C4-2B (cell line): ENCODE measurements around the gene RABEP2.
"Not testable (repeated sequence)": the region's sequence is repeated elsewhere in the genome, so short reads cannot be mapped to it uniquely, and the experiment has no call there.

ENCODE experiments used
- H3K27ac ChIP-seq: fragments of 450-650 bp; 2 replicates; pipeline ENCODE4 v1.5.1; 2017
- ZFX ChIP-seq: fragments of 450-650 bp; IDR thresholded peaks from 2 replicates; pipeline ENCODE4 v1.6.1; 2017
- TF ChIP-seq, protein P1 (sequence below): fragments of 450-650 bp; conservative IDR thresholded peaks from 2 replicates; pipeline ENCODE4 v1.5.1; 2017; ENCODE audit warnings: mild to moderate bottlenecking

Gene RABEP2

DNA sequence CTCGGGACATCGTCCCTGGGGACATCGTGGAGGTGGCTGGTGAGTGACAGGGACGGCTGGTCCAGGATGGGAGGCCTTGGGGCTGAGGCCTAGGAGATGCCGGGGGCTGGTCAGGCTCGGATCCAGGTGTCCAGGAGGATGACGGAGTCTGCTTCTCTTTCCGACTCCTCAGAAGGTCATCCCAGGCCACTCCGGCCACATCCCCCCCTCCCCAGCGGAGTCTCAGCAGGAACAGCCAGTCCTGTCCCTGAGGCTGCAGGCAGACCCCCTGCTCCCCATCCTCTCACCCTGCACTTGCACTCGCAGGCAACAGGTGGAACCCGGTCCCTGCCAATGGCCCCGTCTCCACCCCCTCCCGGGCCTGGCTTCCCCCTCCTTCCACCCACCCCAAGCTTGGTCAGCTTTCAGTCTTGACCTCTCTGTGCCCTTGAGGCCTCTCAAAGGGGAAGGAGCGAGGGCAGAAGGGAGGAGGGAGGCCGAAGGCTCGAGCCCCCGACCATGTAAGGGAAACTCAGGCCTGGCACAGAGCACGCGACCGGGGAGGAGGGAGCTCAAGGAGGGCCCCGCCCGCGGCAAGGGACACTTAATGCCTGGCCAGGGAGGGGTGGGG lies 42.4 kb downstream of the RABEP2 start:
- TF ChIP-seq, protein P1, sequence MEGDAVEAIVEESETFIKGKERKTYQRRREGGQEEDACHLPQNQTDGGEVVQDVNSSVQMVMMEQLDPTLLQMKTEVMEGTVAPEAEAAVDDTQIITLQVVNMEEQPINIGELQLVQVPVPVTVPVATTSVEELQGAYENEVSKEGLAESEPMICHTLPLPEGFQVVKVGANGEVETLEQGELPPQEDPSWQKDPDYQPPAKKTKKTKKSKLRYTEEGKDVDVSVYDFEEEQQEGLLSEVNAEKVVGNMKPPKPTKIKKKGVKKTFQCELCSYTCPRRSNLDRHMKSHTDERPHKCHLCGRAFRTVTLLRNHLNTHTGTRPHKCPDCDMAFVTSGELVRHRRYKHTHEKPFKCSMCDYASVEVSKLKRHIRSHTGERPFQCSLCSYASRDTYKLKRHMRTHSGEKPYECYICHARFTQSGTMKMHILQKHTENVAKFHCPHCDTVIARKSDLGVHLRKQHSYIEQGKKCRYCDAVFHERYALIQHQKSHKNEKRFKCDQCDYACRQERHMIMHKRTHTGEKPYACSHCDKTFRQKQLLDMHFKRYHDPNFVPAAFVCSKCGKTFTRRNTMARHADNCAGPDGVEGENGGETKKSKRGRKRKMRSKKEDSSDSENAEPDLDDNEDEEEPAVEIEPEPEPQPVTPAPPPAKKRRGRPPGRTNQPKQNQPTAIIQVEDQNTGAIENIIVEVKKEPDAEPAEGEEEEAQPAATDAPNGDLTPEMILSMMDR = no peak
- no peak for TF ChIP-seq ZFX
- no peak overlapping the region for H3K27ac ChIP-seq

DNA sequence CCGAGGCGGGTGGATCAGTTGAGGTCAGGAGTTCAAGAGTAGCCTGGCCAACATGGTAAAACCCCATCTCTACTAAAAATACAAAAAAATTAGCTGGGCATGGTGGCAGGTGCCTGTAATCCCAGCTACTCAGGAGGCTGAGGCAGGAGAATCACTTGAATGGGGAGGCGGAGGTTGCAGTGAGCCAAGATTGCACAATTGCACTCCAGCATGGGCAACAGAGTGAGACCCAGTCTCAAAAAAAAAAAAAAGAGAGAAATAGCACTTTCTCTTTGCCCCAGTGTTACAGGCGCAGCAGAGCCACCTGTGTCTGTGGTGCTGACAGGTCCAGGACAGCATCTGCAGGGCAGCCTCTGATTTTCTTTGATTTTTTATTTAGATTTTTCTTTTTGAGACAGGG lies 43.5 kb downstream of the RABEP2 start:
- not testable (repeated sequence) for H3K27ac ChIP-seq

DNA sequence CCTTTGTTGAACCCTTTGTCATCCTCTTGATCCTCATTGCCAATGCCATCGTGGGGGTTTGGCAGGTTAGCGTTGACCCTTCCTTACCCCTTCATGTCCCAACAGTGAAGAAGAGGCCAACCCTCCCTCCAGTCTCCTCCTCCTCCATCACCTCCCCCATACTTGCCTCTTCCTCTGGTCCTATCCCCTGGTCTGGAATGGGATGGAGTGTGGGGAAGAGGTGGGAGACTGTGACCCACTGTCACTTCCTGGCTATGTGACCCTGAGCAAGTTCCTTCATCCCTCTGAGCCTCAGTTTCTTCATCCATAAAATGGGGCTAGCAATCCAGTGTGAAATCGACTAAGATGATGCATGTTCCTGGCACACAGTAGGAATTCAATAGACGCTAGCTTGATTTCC lies 44.1 kb downstream of the RABEP2 start:
- TF ChIP-seq, protein P1 = no peak
- no peak for TF ChIP-seq ZFX
- no peak overlapping the region for H3K27ac ChIP-seq

DNA sequence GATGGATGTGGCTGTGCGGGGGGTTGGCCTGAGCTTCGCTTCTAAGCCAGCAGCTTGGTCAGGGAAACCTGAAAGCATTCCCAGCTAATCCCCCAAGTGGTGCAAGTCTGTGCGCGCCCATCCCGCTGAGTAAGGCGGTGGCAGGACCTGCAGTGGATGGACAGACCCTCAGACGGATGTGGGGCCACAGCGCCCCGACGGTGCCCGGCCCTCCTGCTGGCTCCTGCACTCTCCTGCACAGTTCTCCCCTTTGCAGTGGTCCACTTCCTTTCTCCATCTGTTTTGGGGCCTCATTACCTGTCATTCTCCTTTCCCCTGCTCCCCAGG lies 44.5 kb downstream of the RABEP2 start:
- TF ChIP-seq ZFX = no peak
- TF ChIP-seq, protein P1 = no peak
- peak overlapping the region; percentile 66; the same call in 1 of the 2 replicates for H3K27ac ChIP-seq

DNA sequence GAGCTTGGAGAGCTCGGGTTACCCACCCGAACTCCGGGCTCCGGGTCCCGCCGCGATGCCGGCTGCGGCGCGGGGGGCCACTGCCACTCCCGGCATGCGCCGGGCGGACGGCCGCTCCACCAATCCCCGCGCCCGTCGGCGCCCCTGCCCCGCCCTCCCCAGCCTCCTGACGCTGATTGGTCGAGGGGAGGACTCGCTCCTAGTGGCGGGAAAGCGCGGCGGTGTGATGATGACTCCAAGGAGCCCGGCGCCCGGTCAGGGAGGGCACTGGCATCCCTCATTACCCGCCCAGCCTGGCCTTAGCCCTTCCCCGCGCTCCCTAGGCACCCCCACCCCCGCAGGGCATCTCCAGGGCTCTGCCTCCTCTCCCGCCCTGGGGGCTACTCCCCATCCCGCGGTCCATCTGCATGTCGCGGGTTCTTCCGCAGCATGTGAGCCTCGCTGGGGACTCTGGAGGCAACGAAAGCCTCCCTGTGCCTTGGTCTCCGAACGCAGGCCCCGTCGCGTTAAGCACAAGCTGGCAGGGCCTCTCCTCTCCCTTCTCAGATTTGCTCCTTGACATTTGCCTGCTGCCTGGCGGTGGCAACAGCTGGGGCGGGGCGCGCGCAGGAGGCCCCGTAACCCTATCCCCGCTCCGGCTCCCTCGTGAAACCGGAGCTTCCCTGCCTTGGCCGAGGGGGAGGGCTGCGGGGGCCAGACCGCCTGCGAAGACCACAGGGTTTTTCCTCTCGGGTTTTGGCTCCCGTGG lies 45.0 kb downstream of the RABEP2 start:
- H3K27ac ChIP-seq = peak overlapping the region; percentile 66

DNA sequence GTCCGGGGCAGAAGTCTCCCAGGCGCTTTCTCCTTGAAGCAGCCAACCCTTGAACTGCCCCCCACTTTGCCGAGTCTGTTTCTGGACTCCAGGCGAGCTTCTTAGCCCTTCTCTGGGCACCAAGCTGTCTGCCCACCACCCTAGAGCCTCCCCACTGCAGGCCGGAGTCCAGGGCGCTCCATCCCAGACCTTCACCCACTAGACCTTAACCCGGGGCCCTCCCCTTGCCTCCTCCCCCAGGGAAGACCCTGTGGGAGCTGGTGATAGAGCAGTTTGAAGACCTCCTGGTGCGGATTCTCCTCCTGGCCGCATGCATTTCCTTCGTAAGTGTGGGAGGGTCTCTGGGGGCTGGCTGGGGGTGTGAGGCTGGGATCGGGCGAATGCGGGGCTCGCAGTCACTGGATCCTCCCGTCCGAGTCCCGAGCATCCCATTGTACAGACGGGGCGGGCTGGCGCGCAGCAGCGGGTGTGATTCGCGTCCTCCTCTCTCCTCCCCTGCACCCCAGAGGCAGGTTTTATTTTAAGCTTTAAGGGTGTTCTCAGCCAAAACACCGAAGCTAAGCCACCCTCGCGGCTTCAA lies 45.7 kb downstream of the RABEP2 start:
- TF ChIP-seq, protein P1 = no peak
- peak overlapping the region; percentile 66 for H3K27ac ChIP-seq

More for the DNA sequence above, 45.0 kb downstream of the RABEP2 start:
- TF ChIP-seq ZFX = no peak
- TF ChIP-seq, protein P1 = no peak

DNA sequence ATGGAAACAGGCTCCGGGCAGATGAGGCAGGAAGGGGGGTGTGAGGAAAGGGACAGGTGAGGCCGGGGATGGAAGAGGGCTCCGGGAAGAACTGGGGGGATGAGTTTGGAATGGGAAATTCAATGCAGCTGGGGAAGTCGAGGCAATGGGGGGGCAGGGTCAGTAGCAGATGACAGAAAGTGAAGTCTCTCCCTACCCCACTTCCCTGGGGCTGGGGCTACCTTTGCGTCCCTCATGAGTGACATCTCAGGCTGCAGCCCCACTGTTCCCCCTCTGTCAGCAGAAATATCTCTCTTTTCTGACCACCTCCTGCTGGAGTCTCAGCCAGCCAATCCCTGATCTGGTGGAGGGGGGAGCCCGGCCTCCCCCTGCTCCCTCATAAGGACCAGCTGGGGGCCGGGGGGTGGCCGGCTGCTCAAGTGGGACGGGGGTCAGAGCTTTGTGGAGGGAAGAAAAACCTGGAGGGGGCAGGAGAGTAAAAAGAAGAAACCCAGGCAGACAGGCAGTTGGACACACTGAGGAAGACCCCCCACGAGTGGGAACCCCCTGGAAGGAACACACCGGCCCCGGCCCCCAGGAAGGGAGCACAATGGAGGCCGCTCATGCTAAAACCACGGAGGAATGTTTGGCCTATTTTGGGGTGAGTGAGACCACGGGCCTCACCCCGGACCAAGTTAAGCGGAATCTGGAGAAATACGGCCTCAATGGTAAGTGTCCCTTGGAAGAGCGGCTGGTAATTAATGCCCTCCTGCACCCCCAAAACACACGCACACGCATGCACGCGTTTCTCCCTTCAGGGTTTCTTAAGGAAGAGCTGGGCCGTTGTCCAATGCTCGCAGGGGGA lies 46.7 kb downstream of the RABEP2 start, which contains the start of gene ATP2A1:
TSS of gene ATP2A1 (plus strand) at position 406 of the 844 bp plus-strand sequence. CDS start at position 590, 184 bp downstream.
- TF ChIP-seq, protein P1 = no peak
- no peak for TF ChIP-seq ZFX
- peak within 1 kb of the TSS; percentile 66 for H3K27ac ChIP-seq
